Heart left ventricle (tissue), 16 donors: ENCODE data around the gene TRAPPC3L. TPM values are rescaled to one million over a fixed set of nuclear protein-coding genes. Genes with fewer than 3 reads are reported as not detected.

Source experiments
- ATAC-seq, 4 donors: fragments of 200-7000 bp; cut with Tn5 transposase; one replicate each; pipeline ENCODE4 v1.9.1; 2020 to 2022; ENCODE audit warnings: moderate library complexity in 4 of 4, mild to moderate bottlenecking in 3 of 4, moderate number of reproducible peaks in 1 of 4
- DNase-seq, 5 donors: peaks; one replicate each; pipeline ENCODE4 v3.0.0-alpha.2; 2020
- H3K27ac ChIP-seq, 12 donors: fragments of 200-600 bp; sonication (generic) in 4 of 12; one replicate each; pipeline versions ENCODE4 v1.5.0 to v1.8.0; 2016 to 2022; ENCODE audit warnings: mild to moderate bottlenecking in 2 of 12
- H3K27me3 ChIP-seq, 9 donors: fragments of 200-600 bp; sonication (generic) in 2 of 9; one replicate each; pipeline versions ENCODE4 v1.5.1 to v1.8.0; 2016 to 2022; ENCODE audit warnings: mild to moderate bottlenecking in 3 of 9
- H3K36me3 ChIP-seq, 9 donors: fragments of 200-600 bp; sonication (generic) in 2 of 9; one replicate each; pipeline versions ENCODE4 v1.5.0 to v1.8.0; 2018 to 2022; ENCODE audit warnings: mild to moderate bottlenecking in 2 of 9
- H3K4me1 ChIP-seq, 12 donors: fragments of 200-600 bp; sonication (generic) in 4 of 12; one replicate each; pipeline versions ENCODE4 v1.5.0 to v1.8.0; 2016 to 2022; ENCODE audit warnings: mild to moderate bottlenecking in 3 of 12
- H3K4me3 ChIP-seq, 12 donors: fragments of 200-600 bp; sonication (generic) in 4 of 12; one replicate each; pipeline versions ENCODE4 v1.5.0 to v1.8.0; 2017 to 2022; ENCODE audit warnings: mild to moderate bottlenecking in 9 of 12, moderate library complexity in 4 of 12
- H3K9me3 ChIP-seq, 12 donors: fragments of 200-600 bp; sonication (generic) in 4 of 12; one replicate each; pipeline versions ENCODE4 v1.5.0 to v1.8.0; 2016 to 2022; ENCODE audit warnings: mild to moderate bottlenecking in 1 of 12
- CTCF ChIP-seq, 12 donors: fragments of 200-600 bp; sonication (generic) in 4 of 12; IDR thresholded peaks; one replicate each; pipeline versions ENCODE4 v1.5.0 to v1.8.0; 2018 to 2022; ENCODE audit warnings: antibody characterized with exemption in 12 of 12, mild to moderate bottlenecking in 5 of 12
- POLR2A ChIP-seq, 2 donors: fragments of 450-650 bp; IDR thresholded peaks; one replicate each; pipeline ENCODE4 v1.6.1; 2017; ENCODE audit warnings: antibody characterized with exemption in 2 of 2, mild to moderate bottlenecking in 2 of 2, moderate library complexity in 2 of 2
- WGBS, 4 donors: extraction: QIAGEN DNeasy Blood & Tissue Kit in 2 of 4; methylation state at CpG; one replicate each; pipeline versions ENCODE4 v1.1.5 to v1.1.7; 2013 to 2018; 5-methylcytosine and 5-hydroxymethylcytosine counted together
- intact Hi-C, 10 donors: fragments of 100-400 bp; cut with DNase I; formaldehyde crosslinking; loops; one replicate each; pipeline versions ENCODE4 v1.11.1 to v1.14.2; 2022
- polyA plus RNA-seq, 2 donors: library from polyadenylated mRNA; stranded (reverse); fragments of 200-250 nt; gene quantifications; one replicate each; pipeline ENCODE4 v1.2.3, GENCODE V29; 2013
- total RNA-seq, 9 donors: library from RNA; depleted of rRNA in 2 of 9; stranded (reverse); fragments of >200 nt in 2 of 9; fragmentation: NEBNext Ultra II Directional in 3 of 9; extraction: Animal tissue kit (Norgen Biotek cat#: 25700) in 3 of 9; gene quantifications; one replicate each; pipeline versions ENCODE4 v1.1.0 to v1.2.4, GENCODE V29; 2016 to 2023
- donor health status: ischemic (EF 13 %, LVEDD 7.1; RV severe dilation, severe dysfunction).
- donor health status: healthy with polysubstance abuse.
- donor health status: DM: no; HTN: yes; CAD: no.
- donor health status: DM: no; HTN: no; CAD: no.
- donor health status: ischemic (EF 25% LVEDD 6.9; RV normal size, moderate dysfunction).
- donor health status: ischemic (EF 25% LVEDD 5.7; RV mildly dilated, moderate dysfunction).
- donor health status: healthy.
- donor health status: DM: yes; HTN: yes; CAD: no.
- donor health status: ischemic (EF 35%, LVEDD 5.7; RV mildly dilated, moderate dysfunction).
- donor health status: nonischemic (EF 11% LVEDD 7.7; RV severe dilation, severe dysfunction).
- donor health status: DM: yes; HTN: yes; CAD: no.
- donor health status: PGD.
- donor health status: ischemic (EF 29% LVEDD 5.4; RV normal size, mild dysfunction).
- donor health status: nonischemic (EF 23%, LVEDD 6.1; RV moderate dilation, normal function).

TRAPPC3L gene
- total and polyA plus RNA-seq, 11 donors = 0.11 to 0.29 (median 0.19) TPM; not detected in 7

GRCh38 chr6:116556814-116557415 lies 11.4 kb upstream of the TRAPPC3L start:
- Histone ChIP-seq H3K27me3 (no peaks in the 10 kb centered on the region), H3K9me3 (no peaks in the 10 kb centered on the region), H3K4me3 (no peak overlapping the region), H3K4me1 (peaks cover 0 to 19% (median 7%) of the 10 kb centered on the region in 12 donors), H3K36me3 (no peaks in the 10 kb centered on the region), H3K27ac (peak overlapping the region in 4 of 12 donors; percentile 4 to 53 (median 10))
- intact Hi-C loops = no loop called here
- DNase-seq (no peak), ATAC-seq (peak in 1 of 4 donors; percentile 62)
- 65 to 83% (median 71%) methylated on average over 5 of the region's 5 CpGs for WGBS, 4 donors
- TF ChIP-seq POLR2A (IDR thresholded peaks at IDR 0.05) (no peak), CTCF (IDR thresholded peaks at IDR 0.05) (no peak)

- intact Hi-C loops = no loop called here
- H3K27ac ChIP-seq = no peak overlapping the region
- peaks cover 0 to 17% (median 7%) of the 10 kb centered on the region in 12 donors for H3K4me1 ChIP-seq
- no peak overlapping the region for H3K4me3 ChIP-seq
- 49 to 67% (median 61%) methylated on average over 1 of the region's 1 CpG for WGBS, 4 donors
- no peaks in the 10 kb centered on the region for H3K36me3 ChIP-seq
- H3K9me3 ChIP-seq = no peaks in the 10 kb centered on the region
- TF ChIP-seq CTCF (IDR thresholded peaks at IDR 0.05) (no peak), POLR2A (IDR thresholded peaks at IDR 0.05) (no peak)
- ATAC-seq = no peak
- no peak for DNase-seq
- no peaks in the 10 kb centered on the region for H3K27me3 ChIP-seq
These were observed 10.6 kb upstream of the TRAPPC3L start for GRCh38 chr6:116556065-116556464.

- Histone ChIP-seq H3K27ac (no peak within 1 kb of the TSS), H3K4me3 (no peak within 1 kb of the TSS), H3K36me3 (no peaks in the 10 kb centered on the region), H3K27me3 (no peaks in the 10 kb centered on the region), H3K9me3 (no peaks in the 10 kb centered on the region), H3K4me1 (peaks cover 0 to 16% (median 4%) of the 10 kb centered on the region in 12 donors)
- intact Hi-C loops = no loop called here
- TF ChIP-seq POLR2A (IDR thresholded peaks at IDR 0.05) (no peak), CTCF (IDR thresholded peaks at IDR 0.05) (no peak)
- ATAC-seq (no peak), DNase-seq (no peak)
These were observed 8.0 kb upstream of the TRAPPC3L start, which contains the start of gene CALHM4 for GRCh38 chr6:116553451-116553850. CALHM4 (plus strand) TSS chr6:116553751; CDS start chr6:116553794, 43 bp downstream.

- intact Hi-C loops = no loop called here
- Histone ChIP-seq H3K36me3 (no peaks in the 10 kb centered on the region), H3K9me3 (no peaks in the 10 kb centered on the region), H3K27me3 (no peaks in the 10 kb centered on the region), H3K4me1 (no peaks in the 10 kb centered on the region), H3K27ac (no peak overlapping the region), H3K4me3 (no peak overlapping the region)
- DNase-seq = no peak
- no peak for ATAC-seq
- 69 to 75% (median 73%) methylated on average over 4 of the region's 4 CpGs for WGBS, 4 donors
- no peak for TF ChIP-seq CTCF (IDR thresholded peaks at IDR 0.05)
- no peak for TF ChIP-seq POLR2A (IDR thresholded peaks at IDR 0.05)
These were observed 5.3 kb upstream of the TRAPPC3L start for GRCh38 chr6:116550796-116551195.
